ENCODE results near the gene SIPA1L2.
A peak's percentile ranks its signal among the peaks of the same experiment; 100 is the strongest.

Gene SIPA1L2

GRCh38 chr1:232630047-232630893 is at the start of gene SIPA1L2:
Gene SIPA1L2 (minus strand): TSS chr1:232630133. CDS start chr1:232515339, 114,794 bp downstream.
- peak; percentile 88 for DNase-seq

DNA sequence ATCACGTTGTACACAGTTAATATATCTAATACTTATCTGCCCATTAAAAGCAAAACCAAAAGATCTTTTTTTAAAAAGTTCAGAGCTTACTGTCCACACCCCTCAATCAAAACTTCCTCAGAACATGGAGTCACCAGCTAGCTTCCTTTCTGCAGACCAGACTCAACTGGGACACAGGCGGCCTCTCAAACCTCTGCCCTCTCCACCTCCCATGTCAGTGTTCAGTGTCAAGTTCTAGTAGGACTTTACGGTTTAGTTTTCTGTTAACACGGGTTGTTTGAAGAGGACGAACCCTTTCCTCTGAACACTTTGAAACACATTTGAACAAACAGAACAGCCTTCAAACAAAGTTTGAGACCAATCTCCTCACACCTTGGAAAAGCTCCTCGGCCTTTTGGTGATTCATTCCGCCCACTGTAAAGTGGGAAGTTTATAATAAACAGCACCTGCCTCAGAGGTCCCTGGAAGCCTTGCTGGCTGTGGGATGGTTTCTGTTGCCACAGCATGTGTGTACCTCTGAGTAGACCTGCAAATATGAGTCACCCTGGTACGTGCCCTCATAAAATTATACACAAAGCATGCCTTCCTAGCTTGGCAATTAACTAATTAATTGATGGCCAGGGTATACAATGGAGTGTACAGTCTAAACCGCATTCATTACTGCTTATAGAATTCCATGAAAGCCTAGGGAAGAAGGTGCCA is 48.4 kb upstream of the SIPA1L2 start:
- no peak for DNase-seq

- DNase-seq, result no peak
Observed at GRCh38 chr1:232676307-232676706, 46.4 kb upstream of the SIPA1L2 start.

DNA sequence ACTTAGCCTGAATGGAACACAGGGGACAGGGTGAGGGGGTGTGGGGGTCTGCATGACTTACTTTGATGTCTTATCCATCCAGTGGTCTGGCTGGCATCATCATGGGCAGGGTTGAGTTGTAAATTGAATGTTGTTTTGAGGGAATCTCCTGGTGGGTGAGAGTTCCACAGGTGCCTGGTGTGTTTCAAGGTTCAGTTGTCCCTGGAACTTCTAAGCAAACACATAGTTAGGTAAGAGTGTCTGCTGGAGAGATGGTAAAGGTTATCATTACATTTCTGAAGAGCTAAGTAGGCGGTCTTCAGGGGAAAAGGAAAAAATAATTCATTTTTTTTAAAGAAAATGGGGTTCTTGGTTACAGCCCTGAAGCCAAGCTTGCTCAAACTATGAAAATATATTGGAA is 46.0 kb upstream of the SIPA1L2 start:
- DNase-seq, result no peak

DNA sequence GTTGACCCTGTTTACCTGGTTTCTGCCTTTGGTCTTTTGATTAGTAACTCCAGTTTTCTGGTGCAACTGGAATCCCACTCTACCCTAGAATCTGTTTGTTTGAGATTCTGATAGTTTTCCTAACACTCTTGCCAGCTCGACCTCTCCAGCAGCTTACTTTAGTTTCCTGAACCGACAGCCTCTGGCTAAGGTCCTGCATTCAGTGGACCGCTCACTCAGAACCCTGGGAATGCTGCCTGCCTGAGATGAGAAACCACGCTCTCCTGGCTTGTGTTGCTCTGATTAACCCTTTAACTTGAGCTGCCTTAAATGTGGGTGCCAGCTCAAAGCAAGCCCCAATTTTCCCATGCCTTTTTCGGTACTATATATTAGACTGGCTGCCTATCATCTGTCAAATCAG is 45.3 kb upstream of the SIPA1L2 start:
- DNase-seq, result no peak

GRCh38 chr1:232673256-232673655 is 43.3 kb upstream of the SIPA1L2 start:
- no peak for DNase-seq

DNA sequence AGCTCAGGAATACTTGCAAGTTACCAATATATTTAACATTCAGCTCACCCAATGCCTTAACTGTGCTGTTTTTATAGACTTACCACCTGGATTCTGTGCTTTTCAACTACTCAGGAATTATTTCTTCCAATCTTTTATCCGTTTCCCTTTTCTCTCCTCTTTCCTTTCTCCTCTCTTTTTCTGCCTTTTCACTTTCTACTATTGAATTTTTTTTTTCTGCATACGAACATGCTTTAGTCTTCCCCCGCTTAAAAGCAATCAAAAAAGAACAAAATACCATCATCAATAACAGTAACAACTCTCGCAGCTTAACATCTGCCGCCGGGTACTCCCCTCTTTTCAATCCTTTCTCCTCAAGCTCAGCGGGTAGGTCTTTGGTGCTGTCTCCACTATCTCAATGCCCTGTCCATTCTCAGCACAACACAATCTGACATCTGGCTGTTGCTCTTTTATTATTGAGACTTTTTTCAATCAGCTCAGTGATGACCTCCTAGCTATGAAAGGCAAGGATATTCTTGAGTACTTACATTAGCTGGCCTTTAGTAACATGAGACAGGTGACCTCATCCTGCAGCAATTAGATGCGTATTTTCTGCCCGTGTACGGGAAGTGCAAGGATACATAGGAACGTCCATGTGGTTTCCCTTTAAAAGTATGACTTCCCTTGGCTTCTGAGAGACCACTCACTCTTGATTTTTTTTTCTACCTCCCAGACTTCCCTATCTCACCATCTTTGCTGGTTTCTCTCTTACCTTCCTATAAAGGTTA is 40.2 kb upstream of the SIPA1L2 start:
- DNase-seq, result peak; percentile 12

DNA sequence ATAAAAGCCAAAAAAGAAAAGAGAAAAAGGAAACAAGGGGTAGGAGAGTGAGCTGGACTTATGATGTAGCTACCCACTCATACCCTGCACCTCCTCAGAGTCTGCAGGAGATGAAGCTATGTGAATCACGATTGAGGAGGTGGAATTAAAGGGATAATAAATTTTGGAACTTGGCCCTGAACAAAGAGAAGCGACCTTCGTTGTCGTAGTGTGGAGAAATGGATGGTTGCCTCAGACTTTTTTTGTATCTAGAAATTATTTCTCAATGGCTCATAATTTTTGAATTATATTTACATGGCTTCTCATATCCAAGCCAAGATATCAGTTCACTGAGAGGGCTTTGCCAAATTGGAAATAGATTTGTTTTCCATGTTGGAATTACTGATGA is 37.8 kb upstream of the SIPA1L2 start:
- DNase-seq, result no peak

- no peak for DNase-seq
Observed at GRCh38 chr1:232667094-232667777, 37.3 kb upstream of the SIPA1L2 start.

DNA sequence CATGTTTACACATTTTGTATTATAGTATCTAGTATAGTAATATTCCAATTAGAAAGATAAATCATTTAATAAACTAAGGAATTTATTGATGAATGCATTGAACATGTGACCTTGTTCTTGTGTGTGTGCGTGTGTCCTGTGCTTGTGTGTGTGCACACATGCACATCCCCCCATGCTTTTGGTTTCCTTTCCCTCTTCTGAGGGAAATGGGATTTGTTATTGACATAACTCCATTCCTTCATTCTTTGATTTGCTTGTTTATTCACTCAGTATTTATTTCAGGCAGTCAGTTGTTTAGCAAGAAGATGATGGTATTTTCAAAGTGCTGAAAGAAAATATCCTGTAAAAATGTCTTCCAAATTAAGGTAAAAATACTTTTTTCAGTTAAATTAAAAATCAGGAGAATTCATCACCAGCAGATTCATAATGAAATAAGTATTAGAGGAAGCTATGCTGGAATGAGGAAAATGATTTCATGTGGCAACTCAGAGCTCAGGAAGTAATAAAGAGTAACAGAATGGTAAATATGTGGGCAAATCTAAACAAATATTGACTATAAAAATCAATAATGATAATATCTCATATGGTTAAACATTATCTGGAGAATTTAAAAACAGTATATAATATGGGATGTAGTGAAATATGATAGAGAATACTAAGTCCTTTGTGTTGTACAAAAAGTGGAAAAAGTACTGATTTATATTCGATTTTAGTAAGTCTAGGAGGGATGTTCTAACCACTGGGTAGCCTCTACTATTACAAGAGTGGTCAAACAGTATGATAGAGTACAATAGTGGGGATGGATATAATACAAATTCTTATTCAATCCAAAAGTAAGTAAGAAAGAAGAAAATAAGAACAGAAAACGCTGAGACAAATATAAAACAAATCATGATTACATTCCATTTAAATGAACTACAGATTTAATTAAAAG is 35.2 kb upstream of the SIPA1L2 start:
- no peak for DNase-seq

DNA sequence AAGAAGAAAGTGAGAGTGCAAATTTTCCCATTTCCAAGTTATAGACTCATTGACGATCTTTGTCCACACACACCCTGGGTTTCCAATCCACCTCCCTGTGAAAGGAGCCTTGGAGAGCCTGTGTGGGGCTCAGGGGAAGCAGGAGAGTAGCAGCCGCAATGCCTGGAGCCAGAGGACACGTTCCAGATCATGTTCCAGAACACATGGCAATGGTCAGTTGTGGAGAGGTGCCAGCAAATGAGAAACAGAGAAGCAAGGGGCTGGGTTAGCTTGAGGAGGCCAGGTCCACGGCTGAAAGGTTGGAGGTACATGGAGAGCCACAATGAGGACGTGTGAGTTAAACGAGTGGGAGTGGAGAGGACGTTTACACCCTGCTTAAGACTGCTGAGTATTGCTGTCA is 33.0 kb upstream of the SIPA1L2 start:
- DNase-seq, result no peak

- no peak for DNase-seq
Observed at GRCh38 chr1:232658386-232658785, 28.5 kb upstream of the SIPA1L2 start.

GRCh38 chr1:232657426-232658005 is 27.6 kb upstream of the SIPA1L2 start:
- no peak for DNase-seq

DNA sequence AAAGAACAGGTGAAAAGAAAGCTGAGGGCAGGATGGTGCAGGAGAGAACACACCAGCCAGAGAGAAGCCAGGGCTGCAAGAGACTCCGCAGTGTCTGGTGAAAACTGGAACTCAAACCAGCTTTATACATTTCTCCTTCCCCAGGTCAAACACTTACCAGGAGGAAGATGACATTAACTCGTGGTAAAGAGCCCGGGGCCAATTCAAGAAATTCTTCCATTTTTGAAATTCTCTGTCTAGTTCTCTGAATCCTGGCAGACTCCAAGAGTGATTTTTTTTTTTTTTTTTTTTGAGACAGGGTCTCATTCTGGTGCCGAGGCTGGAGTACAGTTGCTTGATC is 25.8 kb upstream of the SIPA1L2 start:
- no peak for DNase-seq

DNA sequence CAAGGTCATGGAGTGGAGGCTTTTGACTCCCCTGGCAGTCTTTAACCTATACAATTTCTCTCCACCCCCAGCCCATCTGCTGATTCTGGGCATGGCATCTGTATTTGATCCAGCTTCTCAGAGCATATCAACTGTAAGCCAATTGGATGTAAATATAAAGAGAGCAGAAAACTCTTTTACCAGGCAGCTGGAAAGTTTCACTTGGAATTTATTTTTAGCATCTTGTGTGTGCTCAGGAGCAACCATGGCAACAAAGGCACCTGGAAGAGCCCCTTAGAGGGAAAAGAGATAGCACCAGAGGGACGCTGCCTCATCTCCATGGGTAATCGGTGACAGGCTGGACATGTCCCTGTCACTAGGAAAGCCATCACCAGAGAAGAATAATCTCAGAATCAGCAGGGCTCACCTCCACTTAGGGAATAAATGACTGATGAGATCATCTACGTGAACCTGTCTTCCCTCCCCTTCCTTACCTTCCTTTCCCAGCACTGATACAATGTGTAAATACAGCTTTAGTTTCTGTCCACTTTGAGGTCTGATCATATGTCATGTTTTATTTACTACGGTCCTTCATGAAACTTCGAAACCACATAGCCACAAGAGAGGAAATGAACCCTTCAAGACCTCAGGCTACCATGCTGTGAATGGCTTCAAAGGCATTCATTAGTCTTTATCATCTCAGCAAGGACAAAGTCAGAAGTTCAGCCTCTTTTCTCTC is 25.3 kb upstream of the SIPA1L2 start:
- peak; percentile 68 for DNase-seq

DNA sequence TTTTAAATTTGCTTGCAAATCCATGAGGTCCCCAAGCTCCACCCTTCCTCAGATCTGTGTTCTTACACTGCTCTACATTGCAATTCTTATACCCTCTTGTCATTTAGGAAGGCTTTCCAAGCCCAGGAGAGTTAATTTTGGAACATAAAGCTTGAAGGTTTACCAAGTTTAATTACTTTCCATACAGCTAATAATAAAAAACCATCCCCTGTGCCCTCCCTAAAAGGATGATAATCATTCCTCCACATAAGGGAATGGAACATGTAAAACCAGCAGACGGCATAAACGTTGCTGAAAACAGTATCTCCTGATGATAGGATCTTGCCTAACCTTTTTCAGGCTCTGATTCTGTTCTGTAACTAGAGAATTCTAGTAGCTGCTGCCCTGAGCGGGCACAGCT is 23.9 kb upstream of the SIPA1L2 start:
- DNase-seq, result no peak

DNA sequence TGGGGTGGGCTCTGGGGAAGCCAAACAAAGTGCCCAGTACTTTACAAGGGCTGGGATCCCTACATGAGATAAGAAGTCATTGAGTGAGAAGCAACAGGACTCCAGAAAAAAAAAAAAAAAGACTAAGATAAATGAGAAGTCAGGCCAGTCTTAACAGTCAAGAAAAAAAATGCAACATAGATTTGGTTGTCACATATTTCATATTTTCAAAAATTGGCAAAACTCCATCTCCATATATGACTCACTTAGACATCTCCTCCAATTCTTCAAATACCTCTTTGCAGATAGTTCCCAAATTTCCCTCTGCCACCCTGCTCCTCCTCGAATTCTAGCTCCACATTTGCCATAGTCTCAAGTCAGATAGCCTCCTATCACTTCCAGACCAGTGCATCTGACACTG is 20.9 kb upstream of the SIPA1L2 start:
- no peak for DNase-seq

- no peak for DNase-seq
Observed at GRCh38 chr1:232650418-232650817, 20.5 kb upstream of the SIPA1L2 start.

DNA sequence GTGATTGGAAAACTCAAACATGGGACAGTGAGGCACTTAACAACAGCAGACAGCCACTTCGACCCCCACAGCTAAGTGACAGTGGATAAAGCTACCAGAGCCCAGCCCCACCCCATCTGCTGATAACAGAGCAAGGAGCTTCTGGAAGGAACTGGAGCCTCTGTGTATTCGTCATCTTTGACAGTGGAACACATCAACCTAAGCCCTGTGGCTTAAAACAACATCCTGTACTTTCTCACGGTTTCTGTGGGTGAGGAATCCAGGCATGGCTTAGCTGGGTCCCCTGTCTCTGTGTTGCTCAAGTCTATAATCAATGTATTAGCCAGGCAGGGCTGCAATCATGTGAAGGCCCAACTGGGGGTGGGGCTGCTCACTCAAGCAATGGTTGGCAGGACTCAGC is 18.4 kb upstream of the SIPA1L2 start:
- DNase-seq, result no peak

GRCh38 chr1:232644209-232644608 is 14.3 kb upstream of the SIPA1L2 start:
- no peak for DNase-seq

DNA sequence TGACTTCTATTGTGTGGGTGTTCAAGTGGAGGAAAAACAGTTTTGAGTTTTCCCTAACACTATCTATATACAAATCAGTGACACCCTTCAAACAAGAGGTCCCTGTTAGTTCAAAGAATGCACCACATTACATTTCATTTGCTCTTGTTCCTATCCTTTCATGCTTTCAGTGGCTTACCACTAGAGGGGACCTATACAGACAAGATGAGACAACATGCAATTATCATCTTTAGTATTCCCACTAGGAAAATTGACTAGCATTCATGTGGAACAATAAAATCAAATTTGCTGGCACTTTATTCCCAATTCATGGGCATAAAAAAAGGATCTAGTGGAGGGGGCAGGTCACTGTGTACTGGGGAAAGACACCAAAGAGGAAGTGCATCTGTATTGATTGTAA is 13.3 kb upstream of the SIPA1L2 start:
- peak; percentile 54 for DNase-seq

All from NCI-H2227 treated with DMSO at 0.1 percent for 48 hours (cell line).